Inferior parietal cortex (tissue), 1 donor: ENCODE measurements around the gene DHH.
"Not testable (repeated sequence)": the region's sequence is repeated elsewhere in the genome, so short reads cannot be mapped to it uniquely, and the experiment has no call there.

Experiments
- DNase-seq: peaks from one replicate; pipeline ENCODE4 v3.0.0-alpha.2; 2016; ENCODE audit errors: extremely low spot score

DHH gene

DNA sequence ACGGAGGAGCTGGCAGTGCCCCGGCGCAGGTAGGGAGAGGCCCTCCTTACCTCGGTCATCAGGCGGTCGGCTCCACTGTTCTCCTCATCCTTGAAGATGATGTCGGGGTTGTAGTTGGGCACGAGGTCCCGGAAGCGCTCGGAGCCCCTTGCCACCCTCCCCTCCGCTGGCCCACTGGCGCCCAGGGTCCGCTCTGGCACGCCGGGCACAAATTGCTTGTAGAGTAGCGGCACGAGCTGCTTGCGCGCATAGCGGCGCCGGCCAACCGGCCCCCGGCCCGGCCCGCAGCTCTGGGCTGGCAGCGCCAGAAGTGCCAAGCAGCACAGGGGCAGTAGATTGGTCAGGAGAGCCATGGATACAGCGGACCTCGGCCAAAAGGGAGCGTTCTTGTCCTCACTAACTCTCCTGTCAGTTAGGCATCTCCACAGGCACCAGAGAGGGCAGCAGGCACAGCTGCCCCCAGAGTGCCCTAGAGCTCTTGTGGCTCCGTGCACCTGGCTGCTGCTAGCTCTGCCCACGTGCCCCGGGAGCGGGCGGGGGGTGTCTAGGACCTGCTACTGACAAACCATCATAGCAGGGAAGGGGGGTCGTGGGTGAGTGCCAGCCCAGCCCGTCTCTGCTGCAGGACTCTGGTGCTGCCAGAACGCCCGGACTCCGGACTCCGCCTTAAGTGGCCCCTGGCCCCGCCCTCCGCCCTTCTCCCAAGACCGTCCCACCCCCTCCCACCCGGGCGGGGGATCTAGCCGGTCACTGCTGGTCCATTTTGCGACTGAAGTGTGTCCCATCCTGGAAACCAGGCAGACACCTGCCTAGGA, at the start of gene DHH:
TSS of gene DHH (minus strand) at position 642 of the 815 bp plus-strand sequence. CDS start at position 353, 289 bp downstream.
- DNase-seq, result no peak

DNA sequence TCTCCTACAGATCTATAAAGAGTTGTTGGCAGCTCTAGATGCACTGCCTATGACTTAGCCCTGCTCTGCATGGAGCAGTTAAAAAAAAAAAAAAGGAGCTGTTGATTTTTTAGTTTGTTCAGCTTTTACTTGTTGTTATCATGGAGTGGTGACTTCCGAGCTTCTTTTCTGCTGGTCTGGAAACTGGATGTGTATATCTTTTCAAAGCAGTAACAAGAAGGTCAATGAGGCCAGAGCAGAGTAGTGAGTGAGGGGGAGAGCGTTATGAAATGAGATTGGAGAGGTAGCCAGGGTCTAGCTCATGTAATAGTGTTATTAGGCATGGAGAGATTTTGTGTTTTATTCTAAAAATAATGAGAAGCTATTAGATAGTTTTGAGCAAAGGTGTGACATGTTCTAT, 49.8 kb upstream of the DHH start:
- no peak for DNase-seq

DNA sequence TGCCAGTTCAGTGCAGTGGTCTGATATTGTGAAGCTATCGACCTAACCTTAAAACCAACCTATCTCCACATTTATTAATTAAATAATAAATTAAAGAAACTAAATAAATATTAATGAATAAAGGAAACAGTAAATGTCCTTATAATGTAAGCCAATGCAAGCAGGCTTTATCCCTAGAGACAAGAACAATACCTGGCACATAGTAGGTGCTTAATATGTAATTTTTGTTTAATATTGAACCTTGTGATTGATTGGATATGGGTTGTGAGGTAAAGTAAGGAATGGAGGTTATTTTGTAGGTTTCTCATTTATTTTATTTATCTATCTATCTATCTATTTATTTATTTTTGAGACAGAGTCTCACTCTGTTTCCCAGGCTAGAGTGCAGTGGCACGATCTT, 44.4 kb upstream of the DHH start:
- no peak for DNase-seq

DNA sequence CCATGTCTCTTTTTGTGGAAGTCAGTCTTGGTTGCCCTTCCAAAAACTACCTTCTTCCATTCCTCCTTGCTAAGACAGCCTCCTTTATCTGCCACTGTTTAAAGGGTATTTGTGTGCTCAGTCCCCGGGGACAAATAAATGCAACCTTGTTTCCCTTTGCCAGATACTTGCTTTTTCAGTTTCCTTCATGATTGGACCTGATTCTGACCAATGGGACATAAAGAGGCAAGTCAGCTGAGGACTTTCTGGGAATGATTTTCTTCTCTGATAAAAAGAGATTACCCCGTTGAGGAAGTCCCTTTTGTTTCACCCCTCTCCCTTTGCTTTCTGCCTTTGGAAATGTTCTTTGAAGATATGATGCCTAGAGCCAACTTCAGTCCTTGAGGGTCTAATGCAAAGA, 44.0 kb upstream of the DHH start:
- DNase-seq, result no peak

DNA sequence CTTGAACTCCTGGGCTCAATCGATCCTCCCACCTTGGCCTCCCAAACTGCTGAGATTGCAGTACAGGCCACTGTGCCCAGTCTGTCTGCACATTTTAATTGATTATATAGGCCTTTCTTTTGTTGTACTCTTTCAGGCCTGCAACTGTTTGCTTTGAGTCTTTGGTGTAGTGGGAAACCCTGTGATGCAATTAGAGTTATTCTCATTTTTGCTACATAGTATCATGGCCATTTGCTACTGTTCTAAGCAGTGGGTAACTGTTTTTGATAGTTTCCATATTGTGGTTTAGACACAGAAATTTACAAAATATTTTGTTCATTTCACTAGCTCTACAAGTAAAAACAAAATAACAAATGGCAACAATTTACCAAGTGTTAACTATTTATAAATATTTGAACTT, 42.9 kb upstream of the DHH start:
- DNase-seq, result no peak

DNA sequence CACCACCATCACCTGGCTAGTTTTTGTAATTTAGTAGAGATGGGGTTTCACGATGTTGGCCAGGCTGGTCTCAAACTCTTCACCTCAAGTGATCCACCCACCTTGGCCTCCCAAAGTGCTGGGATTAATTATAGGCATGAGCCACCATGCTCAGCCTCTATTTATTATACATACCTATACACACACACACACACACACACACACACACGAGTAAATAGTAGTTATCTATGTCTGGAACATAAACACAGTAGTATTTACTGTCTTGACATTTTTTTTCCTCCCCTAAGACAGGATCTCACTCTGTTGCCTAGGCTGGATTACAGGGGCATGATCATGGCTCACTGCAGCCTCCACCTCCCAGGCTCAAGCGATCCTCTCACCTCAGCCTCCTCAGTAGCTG, 42.4 kb upstream of the DHH start:
- not testable (repeated sequence) for DNase-seq

DNA sequence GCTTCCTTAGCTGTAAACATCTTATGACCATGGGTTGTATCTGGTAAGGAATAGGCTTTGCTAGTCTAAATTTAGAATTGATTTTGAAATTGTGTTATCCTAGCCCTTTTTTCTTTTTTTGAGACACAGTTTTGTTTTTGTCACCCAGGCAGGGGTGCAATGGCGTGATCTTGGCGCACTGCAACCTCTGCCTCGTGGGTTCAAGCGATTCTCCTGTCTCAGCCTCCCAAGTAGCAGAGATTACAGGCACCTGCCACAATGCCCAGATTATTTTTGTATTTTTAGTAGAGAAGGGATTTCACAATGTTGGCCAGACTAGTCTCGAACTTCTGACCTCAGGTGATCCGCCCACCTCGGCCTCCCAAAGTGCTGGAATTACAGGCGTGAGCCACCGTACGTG, 39.0 kb upstream of the DHH start:
- DNase-seq, result peak; percentile 8

DNA sequence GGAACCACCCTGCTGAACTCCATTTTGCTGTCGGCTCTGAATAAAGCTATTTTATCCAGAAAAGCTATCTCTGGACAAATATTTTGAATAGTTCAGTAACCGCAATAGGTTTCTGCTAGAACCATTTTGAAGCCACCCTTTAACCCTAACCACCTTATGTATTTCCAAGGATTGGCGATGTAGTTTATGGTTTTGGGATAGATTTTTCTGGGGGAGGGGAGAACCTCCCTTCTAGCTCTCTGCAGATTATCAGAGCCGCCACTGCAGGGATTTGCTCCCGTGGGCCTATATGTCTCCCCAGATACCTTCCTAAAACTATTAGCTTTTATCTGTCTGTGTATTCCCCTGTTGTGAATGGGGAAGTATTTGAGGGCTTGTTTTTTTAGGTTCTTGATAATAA, 38.4 kb upstream of the DHH start:
- peak; percentile 30 for DNase-seq

DNA sequence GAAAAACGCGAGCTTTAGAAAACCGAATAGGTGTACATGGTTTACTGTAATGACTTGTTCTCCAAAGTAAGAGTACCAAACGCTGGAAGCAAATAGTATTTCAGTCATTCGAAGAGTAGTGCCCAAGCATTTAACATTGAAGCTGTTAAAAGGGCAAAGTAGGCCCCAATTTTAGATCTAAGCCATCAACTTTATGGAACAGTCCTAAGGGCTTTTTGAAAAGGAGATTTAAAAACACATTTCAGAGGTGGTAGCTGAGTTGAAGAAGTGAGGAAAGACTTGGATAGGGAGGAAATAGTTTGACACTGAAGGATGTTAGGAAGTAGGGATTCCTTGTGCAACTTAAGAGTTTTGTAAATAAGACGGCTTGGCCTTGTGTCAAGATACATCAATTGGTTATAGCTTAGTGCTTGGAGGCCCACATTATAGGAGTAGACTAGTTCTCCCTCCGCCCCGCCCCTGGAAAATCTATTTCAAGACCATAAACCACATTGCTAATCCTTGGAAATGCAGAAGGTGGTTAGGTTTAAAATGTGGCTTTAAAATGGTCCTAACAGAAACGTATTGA, 37.4 kb upstream of the DHH start:
- DNase-seq, result peak; percentile 68

DNA sequence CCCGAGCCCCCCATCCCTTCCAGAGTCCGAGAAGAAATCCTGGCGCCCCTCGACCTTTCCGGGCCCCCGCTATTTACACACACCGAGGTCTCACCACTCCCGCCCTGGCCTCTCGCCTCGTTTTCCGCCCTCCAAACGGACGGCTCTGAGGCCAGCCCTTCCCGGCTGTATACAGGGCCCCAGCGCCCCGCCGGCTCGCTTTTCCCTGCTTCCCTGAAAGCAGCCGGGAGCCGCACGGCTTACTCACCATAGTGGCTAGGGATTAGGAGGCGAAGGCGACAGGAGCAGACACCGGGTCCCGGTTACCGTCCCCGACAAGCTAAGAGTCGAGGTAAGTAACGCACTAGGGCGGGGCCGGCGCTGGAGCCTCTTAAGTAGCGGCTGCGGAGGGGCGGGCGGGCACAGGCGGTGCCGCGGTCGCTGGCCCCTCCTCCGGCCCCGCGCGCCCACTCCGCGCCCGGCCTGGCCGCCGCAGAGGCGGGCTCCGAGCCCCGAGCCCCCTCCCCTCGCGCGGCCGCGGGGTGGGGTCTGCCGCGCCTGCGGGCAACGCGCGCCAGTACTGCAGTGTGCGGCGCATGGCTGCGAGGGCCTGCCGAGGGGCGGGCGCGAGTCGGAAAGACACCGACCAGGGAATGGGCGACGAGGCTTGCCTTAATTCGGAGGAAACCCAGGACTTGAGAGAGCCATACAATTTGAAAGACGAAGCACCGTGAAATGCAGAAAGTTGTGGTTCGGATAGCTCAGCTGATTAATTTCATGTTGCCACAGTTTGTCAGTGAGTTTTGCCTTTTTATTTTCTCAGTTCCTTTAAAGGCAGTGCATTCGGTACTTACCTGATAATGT, 36.7 kb upstream of the DHH start, which contains the start of gene TUBA1B:
TSS of gene TUBA1B (minus strand) at position 345 of the 843 bp plus-strand sequence. CDS start at position 250, 95 bp downstream.
- DNase-seq, result peak; percentile 85

DNA sequence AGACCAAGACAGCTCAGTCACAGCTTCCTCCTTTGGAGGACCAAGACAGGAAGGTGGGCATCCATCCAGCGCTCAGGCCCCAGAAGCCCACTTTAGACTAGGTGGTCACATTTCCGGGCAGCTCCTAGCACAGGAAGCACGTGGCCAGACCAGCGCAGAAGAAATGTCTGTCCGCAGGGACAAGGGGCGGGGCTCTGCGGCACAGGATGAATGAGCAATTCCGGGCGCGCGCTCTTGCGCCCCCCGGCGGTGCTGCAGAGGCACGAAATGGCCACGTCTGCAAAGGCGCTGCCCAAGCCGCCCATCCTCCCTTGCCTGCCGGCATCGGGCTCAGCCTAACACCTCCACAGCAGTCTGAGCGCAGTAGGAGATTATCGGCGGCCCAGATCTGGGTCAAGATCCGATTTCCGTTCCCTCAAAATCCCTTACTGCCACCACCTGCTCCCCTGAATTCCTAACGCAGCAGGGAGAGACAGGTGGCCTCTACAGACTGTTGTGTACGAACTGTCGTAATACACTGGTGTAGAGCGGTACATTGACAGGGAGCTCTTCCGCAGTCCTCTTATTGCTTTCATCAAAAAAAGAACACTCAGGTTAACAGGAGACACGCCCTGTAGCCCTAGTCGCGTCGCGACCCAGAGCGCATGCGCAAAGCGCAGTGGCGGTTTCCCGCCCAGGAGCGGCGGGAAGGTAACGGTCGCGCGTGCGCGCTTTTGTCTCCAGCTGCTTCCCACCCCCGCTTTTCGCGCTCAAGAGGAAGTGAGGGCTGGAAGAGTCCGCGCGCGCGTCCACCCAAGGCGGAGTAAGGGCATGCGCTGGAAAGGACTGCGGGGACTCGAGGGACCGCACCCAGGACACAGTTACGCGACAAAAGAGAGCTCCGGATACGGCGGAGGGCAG, 35.8 kb upstream of the DHH start:
- DNase-seq, result peak; percentile 92

DNA sequence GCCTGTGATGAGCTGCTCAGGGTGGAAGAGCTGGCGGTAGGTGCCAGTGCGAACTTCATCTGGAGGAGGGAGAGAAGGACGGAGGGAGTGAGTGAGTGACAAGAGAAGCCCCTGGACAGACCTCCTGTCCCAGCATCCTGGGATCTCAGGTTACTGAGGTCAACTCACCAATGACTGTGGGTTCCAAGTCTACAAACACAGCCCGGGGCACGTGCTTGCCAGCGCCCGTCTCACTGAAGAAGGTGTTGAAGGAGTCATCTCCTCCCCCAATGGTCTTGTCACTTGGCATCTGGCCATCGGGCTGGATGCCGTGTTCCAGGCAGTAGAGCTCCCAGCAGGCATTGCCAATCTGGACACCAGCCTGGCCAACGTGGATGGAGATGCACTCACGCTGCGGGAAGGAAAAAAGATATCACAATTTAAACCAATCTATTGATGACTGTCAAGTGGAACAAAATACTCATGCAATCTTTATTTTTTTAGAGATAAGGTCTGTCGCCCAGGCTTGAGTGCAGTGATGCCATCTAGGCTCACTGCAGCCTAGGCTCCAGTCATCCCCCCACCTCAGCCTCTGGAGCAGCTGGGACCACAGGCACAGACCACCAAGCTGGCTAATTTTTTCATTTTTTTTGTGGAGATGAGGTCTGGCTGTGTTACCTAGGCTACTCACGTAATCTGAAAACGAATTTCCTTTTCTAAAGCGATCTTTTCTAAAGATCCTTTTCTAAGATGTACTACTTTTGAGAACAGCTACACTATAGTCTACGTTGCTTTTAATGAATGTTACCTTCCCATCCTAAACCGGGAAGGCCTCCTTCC, 34.9 kb upstream of the DHH start:
- DNase-seq, result no peak

DNA sequence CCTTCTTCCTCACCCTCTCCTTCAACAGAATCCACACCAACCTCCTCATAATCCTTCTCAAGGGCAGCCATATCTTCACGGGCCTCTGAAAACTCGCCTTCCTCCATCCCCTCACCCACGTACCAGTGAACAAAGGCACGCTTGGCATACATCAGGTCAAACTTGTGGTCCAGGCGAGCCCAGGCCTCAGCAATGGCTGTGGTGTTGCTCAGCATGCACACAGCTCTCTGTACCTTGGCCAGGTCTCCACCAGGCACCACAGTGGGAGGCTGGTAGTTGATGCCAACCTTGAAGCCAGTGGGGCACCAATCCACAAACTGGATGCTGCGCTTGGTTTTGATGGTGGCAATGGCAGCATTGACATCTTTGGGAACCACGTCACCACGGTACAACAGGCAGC, 33.4 kb upstream of the DHH start:
- not testable (repeated sequence) for DNase-seq

DNA sequence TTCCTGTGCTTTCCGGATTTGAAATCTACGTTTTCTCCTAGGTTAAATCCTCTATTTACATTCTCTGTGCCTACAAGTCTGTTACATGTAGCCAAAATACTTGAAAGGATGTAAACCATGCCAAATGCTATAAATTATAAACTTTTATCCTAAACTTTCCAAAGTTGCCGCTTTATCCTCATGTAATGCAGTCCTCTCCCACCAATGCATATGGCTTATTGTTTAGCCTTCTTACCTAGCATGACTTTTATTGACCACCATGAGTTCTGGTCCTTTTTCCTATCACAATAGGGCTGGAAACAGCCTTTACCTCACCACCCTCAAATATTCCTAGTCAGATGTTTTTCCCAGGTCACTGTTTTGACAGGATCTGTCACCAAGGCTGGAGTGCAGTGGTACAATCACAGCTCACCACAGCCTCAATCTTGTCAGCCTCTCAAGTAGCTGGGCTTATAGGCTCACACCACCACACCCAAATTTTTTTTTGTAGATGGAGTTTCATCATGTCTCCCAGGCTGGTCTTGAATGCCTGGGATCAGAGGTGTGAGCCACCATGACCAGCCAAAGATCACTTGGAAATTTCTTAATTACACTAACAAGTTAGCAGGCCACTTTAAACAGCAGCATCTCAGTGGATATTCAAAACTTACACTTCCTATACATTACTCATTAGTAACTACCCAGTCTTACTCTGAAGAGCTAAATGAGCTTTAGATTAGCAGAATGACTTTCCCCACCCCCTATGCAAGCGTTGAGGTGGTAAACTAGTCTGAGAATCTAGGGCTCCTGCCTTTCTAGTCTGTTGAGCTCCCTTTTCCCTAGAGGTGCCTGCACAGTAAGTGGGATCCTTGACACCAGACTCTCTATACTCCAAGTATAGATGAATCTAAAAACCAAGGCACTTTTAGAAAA, 32.5 kb upstream of the DHH start:
- DNase-seq, result no peak

DNA sequence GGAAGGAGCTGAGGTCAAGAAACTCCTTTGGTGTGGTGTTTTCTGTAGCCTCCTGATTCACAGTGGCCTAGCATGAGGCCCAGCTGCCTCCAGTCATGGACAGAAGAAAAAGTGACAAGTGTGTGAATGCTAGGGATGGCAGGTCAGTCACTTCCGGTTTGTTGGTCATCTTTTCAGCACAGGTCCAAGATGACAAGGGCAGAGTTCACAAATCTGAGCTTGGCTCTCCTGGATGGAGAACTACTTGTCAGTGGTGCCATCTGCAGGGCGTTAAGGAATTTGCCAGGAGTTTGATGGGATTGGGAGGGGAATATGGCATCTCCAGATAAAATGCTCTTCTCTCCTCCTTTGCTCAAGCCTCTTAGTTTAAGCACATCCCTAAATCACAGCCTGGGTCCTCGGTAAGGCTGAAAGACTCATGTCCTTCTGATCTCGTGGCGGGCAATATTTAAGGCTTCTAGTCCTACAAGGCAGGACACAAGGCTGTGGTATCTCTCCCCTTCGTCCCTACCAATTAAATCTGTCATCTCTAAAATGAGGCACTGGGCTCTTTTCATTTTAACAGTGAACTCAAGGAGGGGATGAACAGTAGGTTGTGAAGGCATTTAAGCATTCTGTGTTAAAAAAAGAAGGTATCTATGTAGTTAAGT, 26.6 kb upstream of the DHH start:
- DNase-seq, result peak; percentile 66

DNA sequence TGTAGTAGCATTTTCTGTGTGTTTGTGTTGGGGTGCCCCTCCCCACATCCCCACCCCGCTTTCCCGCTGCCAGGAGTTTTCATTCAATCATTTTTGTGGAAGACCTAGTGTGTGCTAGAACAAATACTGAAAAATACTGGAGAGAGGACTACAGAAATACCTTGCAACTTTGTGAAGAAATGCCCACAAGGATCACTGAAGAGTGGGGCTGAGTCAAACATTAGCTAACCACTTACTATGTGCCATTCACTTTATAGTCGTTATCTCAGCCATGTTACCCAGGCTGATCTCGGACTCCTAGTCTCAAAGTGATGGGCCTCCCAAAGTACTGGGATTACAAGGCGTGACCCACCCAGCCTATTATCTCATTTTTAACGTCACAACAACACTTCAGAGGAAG, 16.6 kb upstream of the DHH start:
- DNase-seq, result no peak

DNA sequence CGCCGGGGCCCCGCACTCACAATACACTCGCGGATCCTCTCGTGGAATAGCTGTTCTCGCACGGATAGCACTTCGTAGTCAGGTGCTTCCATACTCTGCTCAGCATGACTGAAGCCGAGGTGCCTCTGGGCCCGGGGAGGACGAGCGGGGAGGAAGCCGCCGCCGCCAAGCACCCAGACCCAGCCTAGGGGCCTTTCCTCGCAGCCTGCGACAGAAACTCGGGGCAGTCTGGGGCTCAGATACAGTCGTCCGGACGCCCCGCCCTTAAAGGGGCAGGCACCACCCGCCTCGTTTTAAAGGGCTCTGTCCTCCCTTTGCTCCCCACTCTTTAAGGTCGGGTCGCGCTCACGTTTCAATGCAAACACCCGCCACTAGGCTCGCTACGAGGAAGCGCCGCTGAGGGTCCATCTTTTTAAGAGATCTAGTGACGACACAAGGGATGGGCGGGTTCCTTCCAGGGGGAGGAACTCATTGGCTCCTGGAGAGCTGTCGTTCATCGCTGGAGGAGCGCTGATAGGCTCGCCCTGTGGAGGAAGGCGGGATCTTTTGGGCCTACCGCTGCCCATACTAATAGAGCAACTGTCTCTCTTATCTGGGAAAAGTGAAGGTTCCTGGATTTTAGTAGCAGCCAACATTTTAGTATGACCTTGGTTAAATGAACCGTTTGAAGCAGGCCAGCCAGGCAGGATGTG, 16.0 kb upstream of the DHH start, which contains the start of gene LMBR1L:
TSS of gene LMBR1L (minus strand) at position 384 of the 692 bp plus-strand sequence. CDS start at position 92, 292 bp downstream.
- DNase-seq, result peak; percentile 99
